Ovary (tissue), 9 donors: ENCODE results near the gene MELTF. TPM values are rescaled to one million over a fixed set of nuclear protein-coding genes. Genes with fewer than 3 reads are reported as not detected.

Source experiments
- DNase-seq, 5 donors: peaks; one replicate each; pipeline ENCODE4 v3.0.0-alpha.2; 2019 to 2020
- H3K27ac ChIP-seq, 2 donors: fragments of 200-600 bp; one replicate each; pipeline versions ENCODE4 v1.5.1 to v1.8.0; 2019 to 2022
- H3K27me3 ChIP-seq: fragments of 200-600 bp; one replicate; pipeline ENCODE4 v1.8.0; 2022
- H3K36me3 ChIP-seq: fragments of 200-600 bp; sonication (generic); one replicate; pipeline ENCODE4 v1.5.1; 2019
- H3K4me1 ChIP-seq: one replicate; pipeline ENCODE4 v1.8.1; 2013; ENCODE audit warnings: mild to moderate bottlenecking, moderate library complexity; ENCODE audit not compliant: insufficient read depth
- H3K4me3 ChIP-seq: fragments of 200-600 bp; sonication (generic); one replicate; pipeline ENCODE4 v1.5.1; 2017
- H3K9me3 ChIP-seq, 2 donors: fragments of 200-600 bp in 1 of 2; sonication (generic) in 1 of 2; one replicate each; pipeline versions ENCODE4 v1.5.1 to v1.8.1; 2013 to 2019; ENCODE audit warnings: mild to moderate bottlenecking in 1 of 2, moderate library complexity in 1 of 2
- EP300 ChIP-seq: sonication (generic); formaldehyde crosslinking; IDR thresholded peaks from one replicate; pipeline ENCODE4 v1.6.1; 2017; ENCODE audit warnings: antibody characterized with exemption
- POLR2A ChIP-seq: fragments of 450-650 bp; IDR thresholded peaks from one replicate; pipeline ENCODE4 v1.6.1; 2017; ENCODE audit warnings: antibody characterized with exemption, mild to moderate bottlenecking, moderate library complexity
- WGBS, 3 donors: extraction: QIAGEN DNeasy Blood & Tissue Kit in 1 of 3; methylation state at CpG; one replicate each; pipeline versions ENCODE4 v1.1.5 to v1.1.7; 2013 to 2017; 5-methylcytosine and 5-hydroxymethylcytosine counted together
- intact Hi-C, 4 donors: fragments of 100-400 bp; cut with DNase I; formaldehyde crosslinking; loops; one replicate each; pipeline versions ENCODE4 v1.11.0 to v1.15.1; 2022 to 2023
- polyA plus RNA-seq, 2 donors: library from polyadenylated mRNA; stranded (reverse); fragments of 200-250 nt in 1 of 2; fragments of 350-450 nt in 1 of 2; fragmentation: Illumina TruSeq in 1 of 2; extraction: RNeasy Lipid Tissue Mini Kit (QIAGEN cat#74804) in 1 of 2; gene quantifications; one replicate each; pipeline ENCODE4 v1.2.3, GENCODE V29; 2013 to 2014
- total RNA-seq, 7 donors: library from RNA; depleted of rRNA in 2 of 7; stranded (reverse); fragments of >200 nt in 2 of 7; fragmentation: NEBNext Ultra II Directional in 3 of 7; extraction: Animal tissue kit (Norgen Biotek cat#: 25700) in 3 of 7; gene quantifications; one replicate each; pipeline versions ENCODE4 v1.1.0 to v1.2.4, GENCODE V29; 2016 to 2023
- TF ChIP-seq, protein P1 (sequence below), 3 donors: fragments of 450-650 bp in 2 of 3; fragments of 200-600 bp in 1 of 3; IDR thresholded peaks; one replicate each; pipeline versions ENCODE4 v1.5.1 to v1.8.0; 2016 to 2022; ENCODE audit warnings: antibody characterized with exemption in 3 of 3, mild to moderate bottlenecking in 1 of 3
- donor health status: DM: no; HTN: no; CAD: no; lungs with moderate emphysema.
- donor health status: DM: no; HTN: no; CAD: no.
- donor health status: Bipolar disorder and iron deficiency.
- donor health status: DM: yes; HTN: yes; CAD: no.
- donor health status: DM: no; HTN: no; CAD: no.
- donor health status: DM: yes; HTN: yes; CAD: no.

The MELTF gene
- total and polyA plus RNA-seq, 9 donors, result 0.53 to 19.0 (median 2.0) TPM

DNA sequence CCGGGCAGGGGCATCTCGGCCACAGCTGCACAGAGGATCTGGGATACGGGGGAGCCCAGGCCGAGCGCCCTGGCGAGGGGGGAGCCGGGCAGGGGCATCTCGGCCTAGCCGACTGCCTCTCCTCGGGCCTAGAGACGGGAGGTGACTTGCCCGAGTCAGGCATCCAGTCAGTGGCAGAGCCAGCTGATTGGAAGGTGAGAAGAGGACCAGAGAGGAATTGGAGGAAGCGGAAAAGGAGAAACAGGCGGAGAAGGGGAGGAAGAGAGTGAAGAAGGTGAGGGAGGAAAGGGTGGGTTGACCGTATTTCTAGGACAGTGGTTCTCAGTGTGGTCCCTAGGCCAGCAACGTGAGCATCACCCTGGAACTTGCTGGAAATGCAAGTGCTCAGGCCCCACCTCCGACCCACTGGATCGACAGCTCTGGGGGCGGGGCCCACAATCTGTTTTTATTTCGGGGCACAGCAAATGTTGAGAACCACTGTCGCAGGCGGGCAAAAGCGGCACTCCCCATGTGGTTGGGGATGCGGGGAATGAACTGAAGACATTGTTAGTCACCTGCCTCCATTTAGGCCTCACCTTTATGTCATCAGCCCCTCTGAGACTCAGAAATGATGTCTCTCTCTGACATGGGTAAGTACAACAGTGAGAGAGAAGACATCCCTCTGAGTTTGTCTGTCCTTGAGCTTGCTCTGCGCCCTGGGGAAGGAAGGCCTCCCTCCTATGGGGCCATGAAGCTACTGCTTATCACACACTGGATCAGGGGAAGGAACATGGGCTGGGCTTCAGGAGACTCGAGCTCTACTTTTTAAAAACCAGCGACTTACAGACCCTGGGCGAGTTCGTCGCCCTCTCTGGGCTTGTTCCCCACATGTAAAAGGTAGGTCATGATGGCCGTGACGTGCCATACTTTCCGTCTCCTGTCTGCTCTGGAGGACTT lies 1.0 kb upstream of the MELTF start:
- Histone ChIP-seq H3K27me3 (no peaks in the 10 kb centered on the region), H3K4me1 (peaks cover 5% of the 10 kb centered on the region), H3K36me3 (no peaks in the 10 kb centered on the region), H3K9me3 (no peaks in the 10 kb centered on the region), H3K27ac (peak overlapping the region in 1 of 2 donors; percentile 36), H3K4me3 (no peak overlapping the region)
- DNase-seq, result peak in 1 of 5 donors; percentile 46
- intact Hi-C loops, result no loop called here
- 86 to 91% (median 90%) methylated on average over 31 to 33 of the region's 33 CpGs for WGBS, 3 donors
- TF ChIP-seq EP300, result no peak
- TF ChIP-seq, protein P1, sequence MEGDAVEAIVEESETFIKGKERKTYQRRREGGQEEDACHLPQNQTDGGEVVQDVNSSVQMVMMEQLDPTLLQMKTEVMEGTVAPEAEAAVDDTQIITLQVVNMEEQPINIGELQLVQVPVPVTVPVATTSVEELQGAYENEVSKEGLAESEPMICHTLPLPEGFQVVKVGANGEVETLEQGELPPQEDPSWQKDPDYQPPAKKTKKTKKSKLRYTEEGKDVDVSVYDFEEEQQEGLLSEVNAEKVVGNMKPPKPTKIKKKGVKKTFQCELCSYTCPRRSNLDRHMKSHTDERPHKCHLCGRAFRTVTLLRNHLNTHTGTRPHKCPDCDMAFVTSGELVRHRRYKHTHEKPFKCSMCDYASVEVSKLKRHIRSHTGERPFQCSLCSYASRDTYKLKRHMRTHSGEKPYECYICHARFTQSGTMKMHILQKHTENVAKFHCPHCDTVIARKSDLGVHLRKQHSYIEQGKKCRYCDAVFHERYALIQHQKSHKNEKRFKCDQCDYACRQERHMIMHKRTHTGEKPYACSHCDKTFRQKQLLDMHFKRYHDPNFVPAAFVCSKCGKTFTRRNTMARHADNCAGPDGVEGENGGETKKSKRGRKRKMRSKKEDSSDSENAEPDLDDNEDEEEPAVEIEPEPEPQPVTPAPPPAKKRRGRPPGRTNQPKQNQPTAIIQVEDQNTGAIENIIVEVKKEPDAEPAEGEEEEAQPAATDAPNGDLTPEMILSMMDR (IDR thresholded peaks at IDR 0.05), result no peak

DNA sequence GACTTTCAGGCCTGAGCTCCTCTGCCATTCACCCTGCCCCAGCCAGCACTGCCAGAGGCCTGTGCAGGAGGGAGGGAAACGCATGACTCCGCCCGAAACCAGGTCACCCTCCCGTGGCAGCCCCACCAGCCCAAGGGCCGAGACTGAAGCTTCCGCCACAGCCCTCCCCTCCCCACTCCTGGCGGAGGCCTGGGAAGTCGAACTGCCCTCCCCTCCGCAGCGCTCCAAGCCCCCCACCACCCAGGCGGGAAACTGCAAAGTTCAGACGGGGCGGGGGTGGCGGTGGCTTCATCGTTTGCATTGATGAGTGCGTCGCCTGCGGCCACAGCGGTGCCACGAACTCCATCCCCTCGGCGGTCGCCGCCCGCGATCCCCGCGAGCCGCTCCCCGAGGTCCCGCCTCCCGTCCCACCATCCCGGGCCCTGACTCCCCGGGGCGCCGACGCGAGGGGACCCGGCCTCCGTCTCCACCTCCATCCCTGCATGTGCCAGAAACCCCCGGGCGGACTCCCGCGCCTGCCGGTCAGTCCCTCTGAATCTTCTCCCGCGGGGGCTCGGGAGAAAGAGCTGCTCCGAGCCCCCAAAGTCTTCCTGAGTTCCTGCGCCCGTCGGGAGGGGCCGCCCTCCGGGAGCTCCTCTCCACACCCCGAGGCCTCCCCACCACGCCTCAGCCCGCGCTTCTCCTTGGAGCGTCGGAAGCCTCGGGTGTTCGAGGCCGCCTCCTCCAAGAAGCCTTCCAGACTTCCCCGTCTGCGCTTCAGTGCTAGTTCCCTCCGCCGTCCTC lies 698 bp downstream of the MELTF start:
- H3K27ac ChIP-seq, result no peak overlapping the region
- H3K4me1 ChIP-seq, result peaks cover 5% of the 10 kb centered on the region
- no peaks in the 10 kb centered on the region for H3K36me3 ChIP-seq
- H3K27me3 ChIP-seq, result no peaks in the 10 kb centered on the region
- TF ChIP-seq POLR2A (no peak), EP300 (no peak)
- TF ChIP-seq, protein P1 (IDR thresholded peaks at IDR 0.05), result no peak
- H3K4me3 ChIP-seq, result peak overlapping the region; percentile 41
- 5 to 11% (median 5%) methylated on average over 28 to 67 of the region's 67 CpGs for WGBS, 3 donors
- intact Hi-C loops, result no loop called here
- no peaks in the 10 kb centered on the region for H3K9me3 ChIP-seq
- DNase-seq, result peak in 1 of 5 donors; percentile 42

DNA sequence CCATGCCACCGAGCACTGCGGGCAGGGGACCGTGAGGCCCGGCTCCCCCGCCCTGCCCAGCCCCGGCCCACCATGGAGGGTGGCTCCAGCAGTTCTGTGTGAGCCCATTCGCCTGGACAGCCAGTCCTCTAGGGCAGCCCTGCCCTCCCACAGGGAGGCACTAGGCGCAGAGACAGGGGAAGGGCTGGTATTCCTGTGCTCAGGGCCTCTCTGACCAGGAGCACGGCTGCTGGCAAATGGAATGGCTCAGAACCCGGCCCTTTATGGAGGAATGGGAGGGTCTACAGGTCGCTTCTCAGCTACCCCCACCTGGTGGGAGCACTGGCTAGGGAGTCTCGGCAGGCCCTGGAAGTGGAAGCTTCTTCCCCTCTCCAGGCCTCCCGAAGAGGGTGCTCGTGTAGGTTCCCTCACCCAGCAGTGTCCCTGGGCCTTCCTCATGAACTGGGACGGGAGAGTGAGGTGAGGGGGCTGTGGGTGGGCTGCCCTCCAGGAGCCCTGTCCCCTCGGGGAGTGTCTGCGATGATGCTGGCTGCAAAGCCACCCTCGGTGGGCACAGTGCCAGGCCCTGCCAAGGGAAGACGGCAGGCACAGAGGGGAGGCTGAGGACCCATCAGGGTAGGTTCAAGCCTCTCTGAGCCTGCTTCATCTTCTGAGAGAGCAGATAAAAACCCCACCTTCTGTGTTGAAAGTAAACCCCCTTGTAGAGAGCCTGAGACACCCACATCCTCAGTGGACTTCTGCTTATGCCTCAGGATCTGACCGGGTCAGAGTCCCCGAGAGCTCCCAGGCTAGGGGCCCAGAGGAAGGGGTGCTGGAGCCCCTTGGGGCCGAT lies 1.5 kb downstream of the MELTF start:
- 84 to 87% (median 86%) methylated on average over 19 to 22 of the region's 22 CpGs for WGBS, 3 donors
- peak in 1 of 5 donors; percentile 43 for DNase-seq
- H3K27ac ChIP-seq, result no peak overlapping the region
- no peak overlapping the region for H3K4me3 ChIP-seq
- intact Hi-C loops, result no loop called here
- no peak for TF ChIP-seq POLR2A
- TF ChIP-seq EP300, result no peak
- TF ChIP-seq, protein P1 (IDR thresholded peaks at IDR 0.05), result no peak
- H3K27me3 ChIP-seq, result no peaks in the 10 kb centered on the region
- H3K9me3 ChIP-seq, result no peaks in the 10 kb centered on the region
- no peaks in the 10 kb centered on the region for H3K36me3 ChIP-seq
- peaks cover 5% of the 10 kb centered on the region for H3K4me1 ChIP-seq
